PFSK-1 (cell line): ENCODE results near the gene RBBP8.

Experiments used
- FOXP2 ChIP-seq: optimal IDR thresholded peaks from 2 replicates; pipeline ENCODE3; 2011; ENCODE audit warnings: borderline replicate concordance, control low read depth, inconsistent platforms; ENCODE audit not compliant: insufficient read depth; ENCODE audit errors: extremely low read length, extremely low read depth
- POLR2AphosphoS5 ChIP-seq: IDR thresholded peaks from 2 replicates; pipeline ENCODE4 v1.6.1; 2012; ENCODE audit warnings: low read depth, mild to moderate bottlenecking, control low read depth, low read length, moderate library complexity
- SIN3A ChIP-seq: IDR thresholded peaks from 2 replicates; pipeline ENCODE4 v1.6.1; 2012; ENCODE audit warnings: mild to moderate bottlenecking, low read length, moderate library complexity, borderline replicate concordance; ENCODE audit not compliant: insufficient read depth
- TAF1 ChIP-seq: IDR thresholded peaks from 2 replicates; pipeline ENCODE4 v1.6.1; 2012; ENCODE audit warnings: low read length, control low read depth, borderline replicate concordance; ENCODE audit not compliant: insufficient read depth
- TF ChIP-seq, protein P1 (sequence below), 2 experiments: IDR thresholded peaks; 2 replicates each; pipeline versions ENCODE4 v1.6.1 to v1.8.0; 2011 to 2012; ENCODE audit warnings: low read depth in 2 of 2, low read length in 2 of 2, control low read depth in 1 of 2, inconsistent platforms in 1 of 2, mild to moderate bottlenecking in 1 of 2, moderate library complexity in 1 of 2; ENCODE audit not compliant: insufficient read depth in 1 of 2

RBBP8 gene

DNA sequence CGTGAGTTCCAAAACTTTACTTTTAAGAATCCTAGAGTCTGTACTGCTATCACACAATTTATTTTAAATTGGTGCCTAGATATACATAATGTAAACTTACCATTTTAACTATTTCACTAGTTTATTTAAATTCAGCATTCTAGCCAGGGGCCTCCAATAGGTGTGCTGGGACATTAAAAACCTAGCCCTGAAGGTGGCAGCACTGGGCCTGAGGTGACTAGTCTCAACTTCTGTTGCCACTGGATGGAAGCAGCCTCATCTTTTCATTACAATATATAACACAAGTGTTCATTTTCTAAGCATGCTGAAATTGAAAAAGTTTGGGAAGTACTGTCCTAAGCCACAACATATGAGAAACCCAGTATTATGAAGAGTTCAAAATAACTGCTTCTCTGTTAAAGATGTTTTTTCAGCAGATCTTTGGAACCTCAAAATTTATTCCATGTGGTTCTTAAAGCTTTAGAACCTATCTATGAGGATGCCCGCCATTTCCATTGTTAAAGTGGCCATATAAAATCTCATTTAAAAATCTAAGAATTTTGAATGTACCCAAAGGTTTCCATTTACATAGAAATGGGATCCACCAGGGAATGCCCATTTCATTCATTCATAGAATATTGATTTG is 2.9 kb upstream of the RBBP8 start:
- TF ChIP-seq, protein P1, sequence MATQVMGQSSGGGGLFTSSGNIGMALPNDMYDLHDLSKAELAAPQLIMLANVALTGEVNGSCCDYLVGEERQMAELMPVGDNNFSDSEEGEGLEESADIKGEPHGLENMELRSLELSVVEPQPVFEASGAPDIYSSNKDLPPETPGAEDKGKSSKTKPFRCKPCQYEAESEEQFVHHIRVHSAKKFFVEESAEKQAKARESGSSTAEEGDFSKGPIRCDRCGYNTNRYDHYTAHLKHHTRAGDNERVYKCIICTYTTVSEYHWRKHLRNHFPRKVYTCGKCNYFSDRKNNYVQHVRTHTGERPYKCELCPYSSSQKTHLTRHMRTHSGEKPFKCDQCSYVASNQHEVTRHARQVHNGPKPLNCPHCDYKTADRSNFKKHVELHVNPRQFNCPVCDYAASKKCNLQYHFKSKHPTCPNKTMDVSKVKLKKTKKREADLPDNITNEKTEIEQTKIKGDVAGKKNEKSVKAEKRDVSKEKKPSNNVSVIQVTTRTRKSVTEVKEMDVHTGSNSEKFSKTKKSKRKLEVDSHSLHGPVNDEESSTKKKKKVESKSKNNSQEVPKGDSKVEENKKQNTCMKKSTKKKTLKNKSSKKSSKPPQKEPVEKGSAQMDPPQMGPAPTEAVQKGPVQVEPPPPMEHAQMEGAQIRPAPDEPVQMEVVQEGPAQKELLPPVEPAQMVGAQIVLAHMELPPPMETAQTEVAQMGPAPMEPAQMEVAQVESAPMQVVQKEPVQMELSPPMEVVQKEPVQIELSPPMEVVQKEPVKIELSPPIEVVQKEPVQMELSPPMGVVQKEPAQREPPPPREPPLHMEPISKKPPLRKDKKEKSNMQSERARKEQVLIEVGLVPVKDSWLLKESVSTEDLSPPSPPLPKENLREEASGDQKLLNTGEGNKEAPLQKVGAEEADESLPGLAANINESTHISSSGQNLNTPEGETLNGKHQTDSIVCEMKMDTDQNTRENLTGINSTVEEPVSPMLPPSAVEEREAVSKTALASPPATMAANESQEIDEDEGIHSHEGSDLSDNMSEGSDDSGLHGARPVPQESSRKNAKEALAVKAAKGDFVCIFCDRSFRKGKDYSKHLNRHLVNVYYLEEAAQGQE (IDR thresholded peaks at IDR 0.05; ENCODE audit: insufficient read depth in 1 of 2, low read depth in 2 of 2, low read length in 2 of 2): no peak
- TF ChIP-seq FOXP2 (no peak), POLR2AphosphoS5 (no peak), SIN3A (no peak), TAF1 (no peak)

DNA sequence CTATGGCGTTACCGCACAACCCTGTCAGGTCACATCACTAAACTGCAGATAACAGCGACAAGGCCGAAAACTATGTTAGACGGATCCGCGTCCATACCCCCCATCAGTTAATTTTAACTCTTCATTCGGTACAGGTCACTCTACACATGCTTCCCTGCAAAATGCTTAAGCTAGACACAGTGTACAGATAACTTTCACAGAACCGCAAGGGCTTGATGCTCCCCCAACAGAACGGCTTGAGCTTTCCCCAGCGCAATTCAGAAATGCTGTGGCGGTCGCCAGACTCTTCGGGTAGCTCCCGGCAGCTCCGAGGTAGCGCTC is 283 bp upstream of the RBBP8 start:
- TF ChIP-seq FOXP2 (no peak), POLR2AphosphoS5 (no peak), TAF1 (no peak), SIN3A (no peak)
- TF ChIP-seq, protein P1 (IDR thresholded peaks at IDR 0.05; ENCODE audit: insufficient read depth in 1 of 2, low read depth in 2 of 2, low read length in 2 of 2): no peak

DNA sequence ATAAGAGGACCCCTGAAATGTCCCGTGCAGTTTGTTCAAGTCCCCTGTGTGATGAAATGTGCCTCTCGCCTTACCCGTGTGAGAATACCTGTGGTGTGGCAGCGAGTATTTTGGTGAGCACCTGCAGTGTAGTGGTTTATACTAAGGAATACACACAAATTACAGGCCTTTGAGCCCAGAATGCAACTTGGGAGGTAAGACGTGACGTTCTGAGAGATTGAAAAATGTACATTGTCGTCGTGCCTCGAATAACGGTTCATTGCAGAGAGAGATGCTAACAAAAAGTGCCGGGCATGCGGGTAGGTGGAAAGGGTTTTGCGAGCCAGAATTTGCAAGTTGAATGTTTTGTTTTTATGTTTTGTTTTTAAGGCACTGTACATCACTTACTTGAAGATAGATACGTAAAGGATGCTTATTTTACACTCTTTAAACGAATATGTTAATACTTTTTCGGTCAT is 867 bp downstream of the RBBP8 start:
- TF ChIP-seq SIN3A (no peak), FOXP2 (no peak), TAF1 (no peak), POLR2AphosphoS5 (no peak)
- TF ChIP-seq, protein P1 (IDR thresholded peaks at IDR 0.05; ENCODE audit: insufficient read depth in 1 of 2, low read depth in 2 of 2, low read length in 2 of 2): no peak

DNA sequence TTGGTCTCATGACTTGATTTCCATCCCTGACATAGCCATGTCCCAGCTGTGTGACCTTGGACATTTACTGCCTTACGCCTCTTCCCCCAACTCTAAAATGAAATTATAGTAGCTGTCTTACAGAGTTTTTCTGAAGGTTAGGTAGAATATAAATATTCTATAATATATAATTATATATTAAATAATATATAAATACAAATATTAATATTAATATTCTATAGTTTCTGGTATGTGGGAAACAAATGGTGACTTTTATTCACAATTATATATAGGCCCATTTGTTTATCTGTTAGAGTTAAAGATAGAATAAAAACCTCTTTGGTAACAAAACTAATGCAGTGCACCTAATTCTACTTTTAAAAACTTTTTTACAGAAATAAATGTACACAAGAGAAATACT is 1.7 kb downstream of the RBBP8 start:
- TF ChIP-seq SIN3A: no peak
- no peak for TF ChIP-seq POLR2AphosphoS5
- no peak for TF ChIP-seq FOXP2
- no peak for TF ChIP-seq TAF1
- TF ChIP-seq, protein P1 (IDR thresholded peaks at IDR 0.05; ENCODE audit: insufficient read depth in 1 of 2, low read depth in 2 of 2, low read length in 2 of 2): no peak
